HG02759 (cell line): ENCODE measurements around the gene HEBP2.

Experiments
- ATAC-seq: cut with Tn5 transposase; IDR thresholded peaks from one replicate; pipeline ENCODE4 v1.9.1; 2021; ENCODE audit warnings: mild to moderate bottlenecking, moderate library complexity; ENCODE audit not compliant: unreplicated experiment

HEBP2 gene

DNA sequence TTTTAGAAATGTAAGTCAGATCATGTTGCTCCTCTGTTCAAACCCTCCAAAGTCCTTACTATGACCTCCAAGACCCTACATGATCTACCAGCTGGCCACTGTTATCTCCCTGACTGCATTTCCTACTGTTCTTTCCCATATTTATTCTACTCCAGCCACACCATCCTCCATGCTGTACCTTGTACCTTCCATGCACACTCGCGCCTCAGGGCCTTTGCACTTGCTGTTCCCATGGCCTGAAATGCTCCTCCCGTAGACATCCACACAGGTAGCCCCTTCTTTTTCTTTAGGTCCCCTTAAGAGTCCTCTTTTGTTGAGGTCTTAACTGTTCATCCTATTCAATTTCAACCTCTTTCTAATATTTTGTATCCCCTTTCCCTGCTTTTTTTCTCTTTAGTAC, 47.0 kb downstream of the HEBP2 start:
- no peak for ATAC-seq

DNA sequence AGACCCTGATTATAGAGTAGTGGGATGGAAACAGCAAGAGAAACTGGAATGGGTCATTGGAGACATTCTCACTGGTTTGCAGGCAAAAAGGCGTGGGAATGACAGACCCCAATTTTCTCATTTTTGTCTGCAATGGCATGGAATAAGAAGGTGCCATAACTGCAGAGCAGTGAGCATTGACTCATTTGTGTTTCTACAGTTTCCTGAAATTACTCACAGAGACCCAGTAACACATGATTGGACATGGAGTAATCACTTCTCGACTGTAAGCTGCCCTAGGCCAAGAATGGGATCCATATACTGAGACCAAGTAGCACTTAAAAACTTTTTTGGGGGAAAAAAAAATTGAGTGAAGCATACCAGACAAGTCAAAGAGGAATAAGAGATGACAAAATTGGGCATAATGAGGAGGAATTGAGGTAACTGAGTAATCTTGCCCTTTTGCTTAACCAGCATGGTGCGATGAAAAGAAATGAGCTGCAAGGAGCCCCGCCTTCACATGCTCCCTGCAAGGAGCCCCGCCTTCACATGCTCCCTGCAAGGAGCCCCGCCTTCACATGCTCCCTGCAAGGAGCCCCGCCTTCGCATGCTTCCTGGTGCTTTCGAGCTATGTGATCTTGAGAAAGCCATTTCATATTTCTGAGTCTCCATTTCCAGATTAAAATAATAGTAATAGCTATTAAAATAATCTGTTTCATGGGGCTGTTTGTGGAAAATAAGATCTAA, 51.1 kb downstream of the HEBP2 start:
- peak; percentile 50 for ATAC-seq

DNA sequence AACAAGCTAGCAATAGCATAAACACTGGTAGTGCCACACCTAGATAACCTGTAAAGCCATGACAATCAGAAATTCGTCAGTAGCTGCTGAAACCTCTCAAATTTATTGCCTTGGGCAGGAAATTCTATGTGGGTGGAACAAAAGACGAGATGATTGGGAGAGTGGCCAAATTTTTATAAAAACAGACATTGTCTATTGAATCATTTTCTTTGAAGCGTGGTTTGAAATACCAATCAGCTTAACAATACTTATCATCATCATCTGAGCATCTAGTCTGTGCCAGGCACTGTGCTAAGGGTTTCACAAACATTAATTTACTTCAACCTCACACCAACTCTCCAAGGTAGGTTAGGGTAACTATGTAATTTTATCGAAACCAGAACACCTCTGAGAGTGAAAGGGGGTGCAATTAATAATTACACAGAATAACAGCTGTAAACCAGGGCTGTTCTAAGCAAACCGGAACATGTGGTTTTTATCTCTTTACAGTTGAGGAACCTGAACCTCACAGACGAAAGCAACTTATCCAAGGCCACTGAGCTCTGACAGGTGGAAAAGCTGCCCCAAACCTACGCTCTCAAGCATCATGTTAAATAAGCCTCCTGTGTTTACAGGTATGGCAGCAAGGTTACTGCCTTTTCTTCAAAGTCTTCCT, 51.9 kb downstream of the HEBP2 start:
- ATAC-seq, result peak; percentile 96

DNA sequence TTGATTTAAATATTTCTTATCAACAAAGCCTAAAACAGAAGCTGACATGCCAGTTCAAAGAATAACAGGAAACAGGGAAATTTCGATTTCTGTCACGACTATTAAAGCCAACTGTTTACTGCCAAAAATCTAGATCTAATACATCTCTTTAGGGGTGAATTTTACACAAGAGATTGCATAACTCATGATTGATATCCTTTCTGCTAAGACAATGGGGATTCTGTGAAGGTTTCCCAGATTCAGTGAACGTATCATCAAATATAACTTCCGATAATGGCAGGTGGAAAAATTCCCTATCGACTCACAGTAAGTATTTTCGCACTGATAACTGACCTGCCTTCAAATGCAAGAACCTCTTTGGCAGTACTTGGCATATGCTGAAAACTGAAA, 52.4 kb downstream of the HEBP2 start:
- no peak for ATAC-seq

DNA sequence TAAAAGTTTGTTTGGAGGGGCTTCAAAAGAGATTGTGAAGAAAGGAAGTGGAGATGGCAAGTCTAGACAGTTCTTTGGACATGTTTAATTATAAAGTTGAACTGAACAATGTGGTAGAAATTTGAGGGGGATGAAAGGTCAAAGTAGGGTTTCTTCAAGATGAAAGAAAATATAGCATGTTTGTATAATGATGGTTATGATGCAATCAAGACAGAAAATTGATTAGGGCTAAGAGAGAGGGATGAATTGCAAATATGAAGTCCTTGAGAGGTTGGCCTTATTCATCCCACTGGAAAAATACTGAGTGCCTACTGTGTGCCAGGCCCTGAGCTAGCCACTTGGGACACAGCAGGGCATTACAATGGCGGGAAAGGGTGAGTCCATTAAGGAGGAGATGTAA, 57.6 kb downstream of the HEBP2 start:
- ATAC-seq, result no peak

DNA sequence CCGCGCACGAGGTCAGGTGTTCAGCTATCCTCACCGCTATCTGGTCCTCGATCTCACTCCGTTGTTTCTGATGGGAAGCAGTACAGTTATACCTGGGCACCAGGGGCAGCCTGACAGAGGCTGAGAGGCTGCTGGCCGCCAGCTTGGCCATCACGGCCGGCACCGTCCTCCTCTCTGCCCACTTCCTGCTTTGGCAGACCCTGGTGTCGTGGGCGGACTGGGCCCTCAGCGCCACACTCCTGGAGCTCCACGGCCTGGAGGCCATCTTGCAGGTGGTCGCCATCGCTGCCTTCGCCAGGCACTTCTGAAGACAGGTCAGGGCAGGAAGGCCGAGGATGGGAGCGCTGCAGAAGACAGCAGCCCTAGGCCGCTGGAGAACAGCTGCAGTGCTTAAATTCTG, 60.1 kb downstream of the HEBP2 start:
- ATAC-seq, result no peak

DNA sequence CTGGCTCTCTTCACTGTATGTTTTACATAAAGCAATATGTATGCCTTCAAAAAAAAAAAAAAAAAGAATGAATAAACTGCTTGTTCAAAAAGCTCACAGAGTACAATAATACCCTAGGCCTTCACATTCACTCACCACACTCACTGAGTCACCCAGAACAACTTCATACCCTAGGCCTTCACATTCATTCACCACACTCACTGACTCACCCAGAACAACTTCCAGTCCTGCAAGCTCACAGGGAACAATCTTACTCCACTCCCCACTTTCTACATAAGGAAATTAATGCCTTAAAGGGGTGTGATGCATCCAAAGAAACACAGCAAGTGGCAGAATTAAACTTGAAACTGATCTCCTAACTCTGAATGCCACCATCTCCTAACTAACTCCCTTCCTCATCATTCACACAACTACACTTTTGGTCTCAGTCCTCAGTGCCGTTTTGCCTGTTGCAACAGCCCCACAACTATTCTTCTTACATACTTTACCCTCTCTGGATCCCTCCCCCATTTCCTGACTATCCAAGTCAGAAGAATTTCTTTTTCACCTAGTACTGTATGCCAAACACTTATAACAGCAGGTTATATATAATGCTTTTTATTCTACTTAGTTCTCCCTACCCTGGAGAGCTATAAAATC, 61.1 kb downstream of the HEBP2 start:
- no peak for ATAC-seq

DNA sequence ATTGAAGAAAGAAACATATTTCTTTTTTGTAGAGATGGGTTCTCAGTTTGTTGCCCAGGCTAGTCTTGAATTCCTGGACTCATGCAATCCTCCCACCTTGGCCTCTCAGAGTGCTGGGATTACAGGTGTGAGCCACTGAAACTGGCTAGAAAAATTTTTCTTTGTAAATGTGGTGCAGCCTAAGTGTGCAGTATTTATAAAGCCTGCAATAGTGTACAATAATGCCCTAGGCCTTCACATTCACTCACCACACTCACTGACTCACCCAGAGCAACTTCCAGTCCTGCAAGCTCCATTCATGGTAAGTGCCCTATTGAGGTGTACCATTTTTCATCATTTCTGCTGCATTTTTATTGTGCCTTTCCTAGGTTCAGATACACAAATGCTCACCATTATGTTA, 63.9 kb downstream of the HEBP2 start:
- ATAC-seq, result no peak

DNA sequence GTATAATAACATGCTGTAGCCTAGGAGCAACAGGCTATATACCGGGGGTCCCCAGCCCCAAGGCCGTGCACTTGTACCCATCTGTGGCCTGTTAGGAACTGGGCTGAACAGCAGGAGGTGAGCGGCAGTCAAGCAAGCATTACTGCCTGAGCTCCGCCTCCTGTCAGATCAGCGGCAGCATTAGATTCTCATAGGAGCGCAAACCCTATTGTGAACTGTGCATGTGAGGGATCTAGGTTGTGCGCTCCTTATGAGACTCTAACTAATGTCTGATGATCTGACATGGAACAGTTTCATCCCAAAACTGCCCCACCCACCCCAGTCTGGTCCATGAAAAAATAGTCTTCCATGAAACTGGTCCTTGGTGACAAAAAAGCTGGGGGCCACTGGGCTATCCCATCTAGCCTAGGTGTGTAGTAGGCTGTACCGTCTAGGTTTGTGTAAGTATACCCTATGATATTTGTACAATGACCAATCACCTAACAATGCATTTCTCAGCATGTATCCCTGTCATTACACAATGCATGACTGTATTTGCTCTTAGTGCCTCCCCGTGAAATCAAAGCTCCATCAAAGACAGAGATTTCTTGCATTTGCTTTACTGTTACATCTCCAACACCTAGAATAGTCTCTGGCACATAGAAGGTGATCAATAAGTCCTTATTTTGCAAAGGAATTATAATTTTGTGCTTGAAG, 64.4 kb downstream of the HEBP2 start:
- ATAC-seq, result no peak
